Natural killer cell (primary cell): ENCODE measurements around the gene CFL2. TPM values are rescaled to one million over a fixed set of nuclear protein-coding genes. Genes with fewer than 3 reads are reported as not detected.

Source experiments
- ATAC-seq, 3 donors: fragments of 150-1000 bp in 2 of 3; fragments of 200-7000 bp in 1 of 3; cut with Tn5 transposase; 1 replicate in 1 of 3; 2 replicates in 2 of 3; pipeline ENCODE4 v1.10.0; 2021; ENCODE audit warnings: mild to moderate bottlenecking in 2 of 3, moderate library complexity in 2 of 3
- DNase-seq, 2 donors: peaks; one replicate each; pipeline versions ENCODE4 v3.0.0 to v3.0.0-alpha.2; 2013 to 2021; ENCODE audit warnings: mixed read lengths in 1 of 2
- H3K27ac ChIP-seq: one replicate; pipeline ENCODE4 v1.5.1; 2013; ENCODE audit warnings: mild to moderate bottlenecking, low read length
- H3K27me3 ChIP-seq: one replicate; pipeline ENCODE4 v1.6.1; 2013; ENCODE audit warnings: low read length; ENCODE audit not compliant: control insufficient read depth, insufficient read depth
- H3K36me3 ChIP-seq: one replicate; pipeline ENCODE4 v1.6.1; 2013; ENCODE audit warnings: low read length; ENCODE audit not compliant: control insufficient read depth, insufficient read depth
- H3K4me1 ChIP-seq: one replicate; pipeline ENCODE4 v1.6.1; 2013; ENCODE audit warnings: low read length; ENCODE audit not compliant: control insufficient read depth, insufficient read depth
- H3K4me3 ChIP-seq: one replicate; pipeline ENCODE4 v1.5.1; 2013; ENCODE audit warnings: low read length
- H3K9me3 ChIP-seq: one replicate; pipeline ENCODE4 v1.6.1; 2013; ENCODE audit warnings: low read length; ENCODE audit not compliant: control insufficient read depth, insufficient read depth
- H3K27ac Mint-ChIP-seq, 2 donors: one replicate each; pipeline ENCODE4 v1.8.0; 2022; ENCODE audit warnings: mild to moderate bottlenecking in 2 of 2, mixed read lengths in 2 of 2, moderate library complexity in 1 of 2
- H3K27me3 Mint-ChIP-seq, 2 donors: one replicate each; pipeline ENCODE4 v1.8.0; 2022; ENCODE audit warnings: low read depth in 2 of 2, mixed read lengths in 2 of 2
- H3K36me3 Mint-ChIP-seq: one replicate; pipeline ENCODE4 v1.8.0; 2022; ENCODE audit warnings: mixed read lengths
- H3K4me1 Mint-ChIP-seq, 2 donors: one replicate each; pipeline ENCODE4 v1.8.0; 2022; ENCODE audit warnings: mixed read lengths in 2 of 2
- H3K4me3 Mint-ChIP-seq: one replicate; pipeline ENCODE4 v1.8.0; 2022; ENCODE audit warnings: mild to moderate bottlenecking, moderate library complexity, mixed read lengths
- H3K9me3 Mint-ChIP-seq, 2 donors: one replicate each; pipeline ENCODE4 v1.8.0; 2022; ENCODE audit warnings: mixed read lengths in 2 of 2
- CTCF ChIP-seq: fragments of 200-600 bp; IDR thresholded peaks from one replicate; pipeline ENCODE4 v1.8.0; 2022; ENCODE audit warnings: antibody characterized with exemption
- WGBS: methylation state at CpG from one replicate; pipeline ENCODE4 v1.1.7; 2013; ENCODE audit warnings: missing lambda C conversion rate; ENCODE audit not compliant: insufficient coverage; 5-methylcytosine and 5-hydroxymethylcytosine counted together
- intact Hi-C: fragments of 100-400 bp; cut with micrococcal nuclease; formaldehyde crosslinking; loops from one replicate; pipeline ENCODE4 v1.14.2; 2022
- total RNA-seq, 4 donors: library from RNA; stranded (reverse); fragments of 120-200 nt in 1 of 4; gene quantifications; one replicate each; pipeline versions ENCODE4 v1.2.3 to v1.2.4, GENCODE V29; 2013 to 2022

The CFL2 gene
- total RNA-seq, 3 donors from 2014 or later (not counting 1 experiment from before 2014, with no cell fraction given), result 22.5 to 30.3 (median 25.7) TPM

DNA sequence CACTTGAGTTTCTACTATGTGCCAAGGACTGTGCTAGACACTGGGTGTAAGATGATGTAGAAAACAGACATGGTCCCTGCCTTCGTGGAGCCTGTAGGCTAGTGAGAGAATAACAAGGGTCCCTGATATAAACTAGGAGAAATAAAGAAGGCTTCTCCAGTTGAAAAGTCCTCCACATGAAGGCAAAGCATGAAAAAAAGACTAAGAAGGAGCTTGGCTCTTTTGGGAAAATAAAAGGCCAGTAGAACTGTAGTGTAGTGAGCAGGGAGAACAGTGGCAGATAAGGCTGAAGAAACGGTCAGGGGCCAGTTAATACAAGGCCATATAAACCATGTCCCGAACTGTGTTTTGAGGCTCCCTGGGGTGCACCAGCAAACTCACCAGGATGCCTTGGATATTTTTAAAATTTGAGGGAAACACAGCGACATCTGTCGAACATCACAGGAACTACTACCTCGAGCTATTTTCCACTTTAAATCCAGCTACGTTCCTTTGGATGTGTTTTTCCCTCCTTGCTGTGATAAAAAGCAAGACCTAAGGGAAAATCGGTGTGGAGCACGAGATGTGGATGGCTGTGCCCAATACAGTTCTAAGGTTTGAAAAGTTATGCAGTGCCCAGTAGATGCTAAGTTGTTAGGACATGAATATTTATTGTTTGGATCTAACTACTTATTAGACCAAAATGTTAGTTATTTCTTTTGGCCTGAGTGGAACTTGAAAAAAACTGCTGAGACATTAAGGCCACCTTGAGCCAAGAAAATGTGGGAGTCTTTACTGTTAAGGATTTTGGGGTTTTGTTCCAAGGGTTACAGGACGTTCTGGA lies 8.5 kb upstream of the CFL2 start:
- Mint-ChIP-seq H3K36me3 (no peaks in the 10 kb centered on the region), H3K27me3 (peaks cover 0 to 7% of the 10 kb centered on the region in 2 donors), H3K27ac (no peak overlapping the region), H3K4me1 (peaks cover 0 to 6% of the 10 kb centered on the region in 2 donors), H3K9me3 (no peaks in the 10 kb centered on the region), H3K4me3 (no peak overlapping the region)
- H3K4me3 ChIP-seq, result no peak overlapping the region
- peak; percentile 83 for TF ChIP-seq CTCF
- no peaks in the 10 kb centered on the region for H3K36me3 ChIP-seq
- intact Hi-C loops, result loop anchor here (1.0 to 5.0 kb wide), 2 partner anchors 51 to 391 kb away; no protein-coding TSS in a partner anchor
- no peak overlapping the region for H3K27ac ChIP-seq
- H3K27me3 ChIP-seq, result no peaks in the 10 kb centered on the region
- DNase-seq (peak in 1 of 2 donors; percentile 75), ATAC-seq (peak; percentile 53 to 63 (median 62))
- no peaks in the 10 kb centered on the region for H3K4me1 ChIP-seq
- 16% methylated on average over 10 of the region's 10 CpGs for WGBS
- H3K9me3 ChIP-seq, result no peaks in the 10 kb centered on the region

GRCh38 chr14:34721129-34721528 lies 6.7 kb upstream of the CFL2 start:
- DNase-seq, result no peak
- Histone ChIP-seq H3K27me3 (no peaks in the 10 kb centered on the region), H3K4me1 (no peaks in the 10 kb centered on the region), H3K27ac (no peak overlapping the region), H3K36me3 (no peaks in the 10 kb centered on the region), H3K9me3 (no peaks in the 10 kb centered on the region), H3K4me3 (no peak overlapping the region)
- no peak for TF ChIP-seq CTCF
- no peak overlapping the region for H3K4me3 Mint-ChIP-seq
- no peak for ATAC-seq
- H3K36me3 Mint-ChIP-seq, result no peaks in the 10 kb centered on the region
- H3K9me3 Mint-ChIP-seq, result no peaks in the 10 kb centered on the region
- no peak overlapping the region for H3K27ac Mint-ChIP-seq
- peaks cover 0 to 7% of the 10 kb centered on the region in 2 donors for H3K27me3 Mint-ChIP-seq
- intact Hi-C loops, result loop anchor here (5.0 kb wide), 1 partner anchor 389 kb away; no protein-coding TSS in a partner anchor
- WGBS, result 83% methylated on average over 1 of the region's 2 CpGs
- peaks cover 0 to 6% of the 10 kb centered on the region in 2 donors for H3K4me1 Mint-ChIP-seq

DNA sequence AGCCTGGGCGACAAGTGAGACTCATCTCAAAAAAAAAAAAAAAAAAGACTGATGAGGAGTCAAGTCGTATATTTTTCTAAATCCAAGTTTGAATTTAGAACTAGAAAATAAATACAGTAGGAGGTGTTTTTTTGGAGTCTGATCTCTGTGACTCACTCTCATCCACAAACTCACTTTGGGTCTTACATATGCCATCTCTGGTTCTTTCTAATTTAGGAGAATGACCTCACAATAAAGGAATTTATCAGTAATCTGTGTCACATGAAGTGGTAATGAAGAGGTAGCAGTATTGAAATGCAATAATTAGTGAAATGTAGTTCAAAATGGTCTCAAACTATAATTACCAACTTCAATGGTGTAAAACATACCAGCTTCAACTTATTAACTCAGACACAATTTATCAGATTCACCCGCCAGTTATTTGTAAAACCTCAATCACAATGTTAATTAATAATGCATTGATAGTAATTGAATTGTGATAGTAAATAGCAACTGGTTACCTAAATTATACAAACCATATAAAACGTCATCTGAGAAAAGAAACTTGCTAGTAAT lies 4.4 kb upstream of the CFL2 start:
- intact Hi-C loops, result no loop called here
- Mint-ChIP-seq H3K4me3 (no peak overlapping the region), H3K27ac (no peak overlapping the region), H3K36me3 (no peaks in the 10 kb centered on the region), H3K27me3 (peaks cover 0 to 7% of the 10 kb centered on the region in 2 donors), H3K4me1 (peaks cover 8 to 9% of the 10 kb centered on the region in 2 donors), H3K9me3 (no peaks in the 10 kb centered on the region)
- Histone ChIP-seq H3K9me3 (no peaks in the 10 kb centered on the region), H3K27ac (no peak overlapping the region), H3K4me3 (no peak overlapping the region), H3K4me1 (peaks cover 6% of the 10 kb centered on the region), H3K36me3 (no peaks in the 10 kb centered on the region), H3K27me3 (no peaks in the 10 kb centered on the region)
- DNase-seq (no peak), ATAC-seq (no peak)
- no peak for TF ChIP-seq CTCF
- WGBS, result 100% methylated on average over 1 of the region's 4 CpGs
